ENCODE results near the gene CLDN25. TPM values are rescaled to one million over a fixed set of nuclear protein-coding genes. Genes with fewer than 3 reads are reported as not detected.

CLDN25 gene
- total RNA-seq, 1 experiment from 2014 or later: not detected

GRCh38 chr11:113817626-113818025 lies 38.0 kb downstream of the CLDN25 start:
- Histone ChIP-seq H3K4me3 (ENCODE audit: low read length) (no peak overlapping the region), H3K4me1 (ENCODE audit: insufficient read depth, low read length) (no peaks in the 10 kb centered on the region), H3K4me2 (ENCODE audit: low read length) (no peak overlapping the region), H3K9ac (ENCODE audit: low read length) (no peak overlapping the region), H3K9me3 (ENCODE audit: low read length) (no peaks in the 10 kb centered on the region), H3K9me2 (replicated peaks; ENCODE audit: low read length) (no peaks in the 10 kb centered on the region), H4K20me1 (ENCODE audit: low read length) (no peaks in the 10 kb centered on the region), H3K79me2 (ENCODE audit: low read length) (no peaks in the 10 kb centered on the region), H3K27ac (ENCODE audit: low read length) (no peak overlapping the region), H3K27me3 (ENCODE audit: low read length) (no peaks in the 10 kb centered on the region), H3K36me3 (ENCODE audit: low read depth, low read length) (peaks cover 24% of the 10 kb centered on the region; the same call in 1 of the 2 replicates), H3F3A (ENCODE audit: low read length, unreplicated experiment) (no peaks in the 10 kb centered on the region), H2AFZ (ENCODE audit: low read length) (no peak overlapping the region)
- intact Hi-C loops (cut with micrococcal nuclease): no loop called here
- TF ChIP-seq EZH2 (IDR thresholded peaks at IDR 0.05; ENCODE audit: low read length, unreplicated experiment): no peak
- TF ChIP-seq CTCF (conservative IDR thresholded peaks at IDR 0.05; ENCODE audit: low read depth, low read length): no peak
- no peak for TF ChIP-seq EZH2phosphoT487 (IDR thresholded peaks at IDR 0.05; ENCODE audit: borderline replicate concordance, low read length)
- CTCF ChIA-PET: no interaction called here
- no peak for DNase-seq
- BruUV-seq (replicated peaks): no TSS peak
- POLR2A ChIA-PET (ENCODE audit: unreplicated experiment): no interaction called here
- no peak for ATAC-seq

GRCh38 chr11:113818426-113818825 lies 38.8 kb downstream of the CLDN25 start:
- TF ChIP-seq CTCF (conservative IDR thresholded peaks at IDR 0.05; ENCODE audit: low read depth, low read length): no peak
- TF ChIP-seq EZH2 (IDR thresholded peaks at IDR 0.05; ENCODE audit: low read length, unreplicated experiment): no peak
- TF ChIP-seq EZH2phosphoT487 (IDR thresholded peaks at IDR 0.05; ENCODE audit: borderline replicate concordance, low read length): no peak
- peak; percentile 48 for DNase-seq
- no TSS peak for BruUV-seq (replicated peaks)
- H3F3A ChIP-seq (ENCODE audit: low read length, unreplicated experiment): no peaks in the 10 kb centered on the region
- ChIA-PET POLR2A (ENCODE audit: unreplicated experiment) (no interaction called here), CTCF (no interaction called here)
- no peaks in the 10 kb centered on the region for H3K9me2 ChIP-seq (replicated peaks; ENCODE audit: low read length)
- no peak for ATAC-seq
- H3K36me3 ChIP-seq (ENCODE audit: low read depth, low read length): peaks cover 17% of the 10 kb centered on the region; the same call in 1 of the 2 replicates
- intact Hi-C loops (cut with micrococcal nuclease): no loop called here
- no peak overlapping the region for H2AFZ ChIP-seq (ENCODE audit: low read length)
- H4K20me1 ChIP-seq (ENCODE audit: low read length): no peaks in the 10 kb centered on the region
- no peaks in the 10 kb centered on the region for H3K79me2 ChIP-seq (ENCODE audit: low read length)
- no peaks in the 10 kb centered on the region for H3K4me1 ChIP-seq (ENCODE audit: insufficient read depth, low read length)
- no peak overlapping the region for H3K4me2 ChIP-seq (ENCODE audit: low read length)
- no peaks in the 10 kb centered on the region for H3K9me3 ChIP-seq (ENCODE audit: low read length)
- H3K9ac ChIP-seq (ENCODE audit: low read length): no peak overlapping the region
- no peak overlapping the region for H3K27ac ChIP-seq (ENCODE audit: low read length)
- no peaks in the 10 kb centered on the region for H3K27me3 ChIP-seq (ENCODE audit: low read length)
- H3K4me3 ChIP-seq (ENCODE audit: low read length): no peak overlapping the region

- DNase-seq: no peak
- TF ChIP-seq CTCF (conservative IDR thresholded peaks at IDR 0.05; ENCODE audit: low read depth, low read length): no peak
- no peak for TF ChIP-seq EZH2 (IDR thresholded peaks at IDR 0.05; ENCODE audit: low read length, unreplicated experiment)
- TF ChIP-seq EZH2phosphoT487 (IDR thresholded peaks at IDR 0.05; ENCODE audit: borderline replicate concordance, low read length): no peak
- no peaks in the 10 kb centered on the region for H4K20me1 ChIP-seq (ENCODE audit: low read length)
- CTCF ChIA-PET: no interaction called here
- H2AFZ ChIP-seq (ENCODE audit: low read length): no peak overlapping the region
- peaks cover 30% of the 10 kb centered on the region for H3K36me3 ChIP-seq (ENCODE audit: low read depth, low read length)
- H3K9me3 ChIP-seq (ENCODE audit: low read length): no peaks in the 10 kb centered on the region
- H3K9ac ChIP-seq (ENCODE audit: low read length): no peak overlapping the region
- no peaks in the 10 kb centered on the region for H3K79me2 ChIP-seq (ENCODE audit: low read length)
- no peaks in the 10 kb centered on the region for H3F3A ChIP-seq (ENCODE audit: low read length, unreplicated experiment)
- POLR2A ChIA-PET (ENCODE audit: unreplicated experiment): interaction anchor here (0.7 kb wide), 1 partner anchor 237 kb away, joined by 3 read pairs; no protein-coding TSS in a partner anchor
- H3K4me3 ChIP-seq (ENCODE audit: low read length): no peak overlapping the region
- no peak for ATAC-seq
- intact Hi-C loops (cut with micrococcal nuclease): no loop called here
- H3K27ac ChIP-seq (ENCODE audit: low read length): no peak overlapping the region
- H3K9me2 ChIP-seq (replicated peaks; ENCODE audit: low read length): no peaks in the 10 kb centered on the region
- H3K4me2 ChIP-seq (ENCODE audit: low read length): no peak overlapping the region
- no peaks in the 10 kb centered on the region for H3K27me3 ChIP-seq (ENCODE audit: low read length)
- no TSS peak for BruUV-seq (replicated peaks)
- no peaks in the 10 kb centered on the region for H3K4me1 ChIP-seq (ENCODE audit: insufficient read depth, low read length)
Observed at GRCh38 chr11:113827477-113827876, 47.9 kb downstream of the CLDN25 start.
